ENCODE measurements around the gene PNLIPRP2. TPM values are rescaled to one million over a fixed set of nuclear protein-coding genes. Genes with fewer than 3 reads are reported as not detected.

The PNLIPRP2 gene
- total and polyA plus RNA-seq, 2 of the 8 experiments (the other 6 are each of a cell fraction or from before 2014, with no cell fraction given): 0.11 TPM; not detected in 1

GRCh38 chr10:116683166-116683565 is 62.4 kb downstream of the PNLIPRP2 start:
- FAIRE-seq (no peak), DNase-seq (ENCODE audit: low read depth in 1 of 2, low spot score in 2 of 2) (no peak)
- POLR2A ChIA-PET (ENCODE audit: partially characterized antibody): interaction anchor here (1.5 kb wide), 1 partner anchor 14 kb away, joined by 4 read pairs; no protein-coding TSS in a partner anchor

More at GRCh38 chr10:116683166-116683565, 62.4 kb downstream of the PNLIPRP2 start:
- Histone ChIP-seq H3K9ac (replicated peaks in 1 of 4; ENCODE audit: extremely low read depth in 1 of 4, low read depth in 3 of 4, low read length in 3 of 4) (no peak overlapping the region), H3K14ac (ENCODE audit: insufficient read length) (no peak overlapping the region), H4K5ac (ENCODE audit: insufficient read length, low read depth, low read length) (no peak overlapping the region), H3K23ac (ENCODE audit: insufficient read length) (no peak overlapping the region), H3K27me3 (replicated peaks in 1 of 4; ENCODE audit: control insufficient read depth in 3 of 4, extremely low read depth in 1 of 4, insufficient read depth in 3 of 4, low read length in 3 of 4) (no peaks in the 10 kb centered on the region), H3K4ac (replicated peaks; ENCODE audit: insufficient read length, low read depth, low read length) (no peak overlapping the region), H2BK12ac (ENCODE audit: low read depth, low read length) (no peak overlapping the region), H2AFZ (ENCODE audit: low read length) (no peak overlapping the region), H3K9me3 (ENCODE audit: insufficient read depth in 2 of 2, low read depth in 1 of 2, low read length in 1 of 2) (no peaks in the 10 kb centered on the region), H2BK15ac (ENCODE audit: low read length) (no peak overlapping the region), H3K79me2 (ENCODE audit: control insufficient read depth in 1 of 2, insufficient read depth in 2 of 2, low read length in 2 of 2) (no peaks in the 10 kb centered on the region), H3K4me3 (ENCODE audit: extremely low read depth in 1 of 4, insufficient read depth in 2 of 4, low read depth in 3 of 4, low read length in 4 of 4) (no peak overlapping the region), H2BK120ac (replicated peaks; ENCODE audit: low read depth, low read length) (no peak overlapping the region), H3K4me2 (ENCODE audit: insufficient read depth in 1 of 2, low read depth in 2 of 2, low read length in 2 of 2) (no peak overlapping the region), H4K91ac (replicated peaks; ENCODE audit: insufficient read length, low read length) (no peak overlapping the region), H2BK20ac (ENCODE audit: low read length) (no peak overlapping the region), H3K18ac (ENCODE audit: extremely low read depth, low read length) (no peak overlapping the region), H3K36me3 (ENCODE audit: control insufficient read depth in 2 of 4, insufficient read depth in 4 of 4, low read length in 3 of 4) (no peaks in the 10 kb centered on the region), H3K27ac (ENCODE audit: low read depth, low read length) (no peak overlapping the region), H4K8ac (ENCODE audit: extremely low read depth, insufficient read depth, low read length) (no peak overlapping the region), H3K23me2 (ENCODE audit: low read depth, low read length) (no peaks in the 10 kb centered on the region), H2AK5ac (ENCODE audit: low read depth, low read length) (no peak overlapping the region), H2BK5ac (ENCODE audit: low read depth, low read length) (no peak overlapping the region), H3K79me1 (ENCODE audit: low read depth, low read length) (no peaks in the 10 kb centered on the region), H4K20me1 (replicated peaks in 1 of 2; ENCODE audit: control insufficient read depth in 1 of 2, insufficient read depth in 2 of 2, low read length in 2 of 2) (no peaks in the 10 kb centered on the region), H3K56ac (replicated peaks; ENCODE audit: insufficient read length, low read depth, low read length) (no peak overlapping the region), H3K4me1 (replicated peaks in 1 of 4; ENCODE audit: control insufficient read depth in 3 of 4, insufficient read depth in 4 of 4, low read length in 3 of 4) (peaks cover 0 to 4% (median 0%) of the 10 kb centered on the region in 4 experiments; a peak in 1 of 7 replicates)
- 94% methylated on average over 9 of the region's 9 CpGs; no CpG with 5 or more reads in 1 of the 2 experiments for WGBS, 2 experiments (ENCODE audit: extremely low coverage in 1 of 2, insufficient coverage in 1 of 2, insufficient read length in 1 of 2, insufficient replicate concordance in 2 of 2, low coverage in 1 of 2, low lambda C conversion rate in 2 of 2, missing lambda C conversion rate in 1 of 2)
- TF ChIP-seq RXRA (IDR thresholded peaks at IDR 0.05; ENCODE audit: insufficient read depth, low read depth, low read length): no peak
- TF ChIP-seq POLR2A (IDR thresholded peaks at IDR 0.05; ENCODE audit: control extremely low read depth in 1 of 2, low read depth in 2 of 2, low read length in 2 of 2): no peak
- TF ChIP-seq ATF2 (IDR thresholded peaks at IDR 0.05; ENCODE audit: low read length): no peak
- TF ChIP-seq SIX5 (IDR thresholded peaks at IDR 0.05; ENCODE audit: low read depth, low read length): no peak
- 0 out of 2 replicates have a peak, but pooled peaks have one; percentile 16 for TF ChIP-seq BACH1 (IDR thresholded peaks at IDR 0.05; ENCODE audit: low read length)
- no peak for TF ChIP-seq RNF2 (IDR thresholded peaks at IDR 0.05; ENCODE audit: borderline replicate concordance, low read depth, low read length, missing control alignments, poor library complexity, severe bottlenecking)
- CTCF ChIA-PET (ENCODE audit: partially characterized antibody): interaction anchor here (0.6 to 12.9 kb wide), 28 partner anchors 8 to 649 kb away, joined by 3 to 223 read pairs (median 8); partner anchors contain the start of gene HSPA12A
